T1000 (cell line): ENCODE results near the gene COMT.

Source experiments
- DNase-seq: peaks from one replicate; lab custom pipeline; 2025; ENCODE audit warnings: mixed read lengths; lab: John Stamatoyannopoulos, UW

COMT gene

GRCh38 chr22:20012741-20013331, 71.3 kb downstream of the COMT start:
- no peak for DNase-seq

DNA sequence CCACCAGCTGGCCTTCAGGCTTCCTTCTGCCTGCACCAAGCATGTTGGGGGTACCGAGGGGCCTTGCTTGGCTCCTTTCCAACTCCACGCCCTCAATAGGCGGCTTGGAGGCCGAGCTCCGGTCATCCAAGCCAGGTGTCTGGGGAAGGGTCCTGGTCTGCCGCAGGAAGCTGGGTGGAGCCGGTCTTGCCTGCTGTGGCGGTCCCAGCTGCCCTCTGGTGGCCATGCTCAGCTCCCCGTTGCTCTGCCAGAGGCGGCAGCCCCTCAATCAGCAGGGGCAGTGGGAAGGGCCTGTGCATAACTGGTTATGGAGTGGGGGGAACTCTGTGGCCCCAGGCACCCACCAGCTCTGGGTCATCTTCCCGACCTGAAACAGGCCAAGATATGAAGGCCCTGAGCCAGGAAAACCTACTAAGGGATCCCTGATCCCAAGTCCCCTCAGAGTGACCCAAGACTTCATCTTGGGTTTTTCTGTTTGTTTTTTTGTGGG, 71.9 kb downstream of the COMT start:
- no peak for DNase-seq

DNA sequence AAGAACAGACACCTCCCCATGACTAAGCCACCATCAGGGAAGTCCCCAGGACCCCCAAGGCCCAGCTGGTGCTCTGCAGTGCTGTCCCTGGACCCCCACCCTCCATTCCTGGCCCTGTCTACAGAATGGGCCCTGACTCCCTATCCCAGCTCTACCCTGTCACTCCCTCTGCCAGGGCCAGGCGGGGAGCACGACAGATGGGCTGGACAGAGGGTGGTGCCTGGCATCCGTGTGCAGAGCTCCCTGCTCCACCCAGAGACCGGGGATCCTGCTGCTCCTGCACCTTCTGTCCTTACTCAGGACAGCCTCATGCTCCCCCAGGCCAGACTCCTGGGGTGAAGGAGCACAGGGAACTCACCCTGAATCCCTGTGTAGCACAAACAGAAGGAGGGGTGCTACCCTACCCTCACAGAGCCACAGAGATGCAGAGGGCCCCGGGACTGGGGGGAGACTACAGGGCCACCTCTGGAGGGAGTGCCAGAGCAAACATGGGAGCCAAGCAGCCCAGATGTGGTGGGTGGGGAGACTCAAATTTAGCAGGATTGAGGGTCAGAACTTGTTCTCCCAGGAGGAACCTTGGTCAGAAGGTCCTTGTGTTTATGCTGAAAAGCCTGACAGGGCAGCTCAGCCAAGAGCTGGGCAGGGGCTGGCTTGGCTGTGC, 73.1 kb downstream of the COMT start:
- DNase-seq: no peak

- DNase-seq: no peak
Measured at GRCh38 chr22:20015187-20015625, 73.6 kb downstream of the COMT start.

- no peak for DNase-seq
Measured at GRCh38 chr22:20015971-20016733, 74.6 kb downstream of the COMT start.

DNA sequence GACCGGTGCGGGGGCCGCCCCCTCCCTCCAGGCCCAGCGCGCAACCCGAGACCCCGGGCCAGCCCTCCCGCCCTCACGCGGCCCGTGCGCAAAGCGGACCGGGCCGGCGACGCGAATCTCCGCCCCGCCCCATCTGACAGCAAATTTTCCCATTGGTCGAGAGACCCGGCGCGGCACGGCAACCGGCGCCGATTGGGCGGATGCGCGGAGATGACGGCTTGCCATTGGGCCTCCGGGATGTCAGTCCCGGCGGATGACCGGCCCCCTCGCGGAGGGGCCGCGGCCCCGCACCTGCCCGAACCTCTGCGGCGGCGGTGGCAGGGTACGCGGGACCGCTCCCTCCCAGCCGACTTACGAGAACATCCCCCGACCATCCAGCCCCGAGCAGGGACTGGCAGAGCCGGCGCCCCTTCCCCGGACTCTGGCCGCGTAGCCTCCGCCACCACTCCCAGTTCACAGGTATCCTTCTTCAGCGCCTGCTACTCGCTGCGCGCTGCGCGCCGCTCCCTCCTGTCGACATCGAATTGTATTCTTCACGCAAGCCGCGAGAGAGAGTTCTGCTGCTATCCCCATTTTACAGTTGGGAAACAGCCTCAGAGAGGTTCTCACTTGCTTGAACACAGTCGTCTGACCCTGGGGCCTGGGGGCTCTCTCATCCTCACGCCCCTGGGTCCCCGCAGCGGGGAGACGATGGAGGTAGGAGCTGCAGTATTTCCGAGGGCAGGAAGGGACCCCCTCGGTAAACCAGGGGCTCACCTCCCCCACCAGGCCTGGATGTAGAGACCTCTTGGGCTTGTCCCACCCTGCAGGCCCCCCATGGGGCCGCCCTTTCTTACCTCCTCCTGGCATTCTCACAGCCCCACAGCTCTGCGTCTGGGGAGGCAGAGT, 75.4 kb downstream of the COMT start, which contains the start of gene ARVCF:
ARVCF (minus strand) TSS at position 90 of the 888 bp plus-strand sequence. CDS start 26,029 bp downstream, outside the sequence.
- DNase-seq: peak; percentile 88

DNA sequence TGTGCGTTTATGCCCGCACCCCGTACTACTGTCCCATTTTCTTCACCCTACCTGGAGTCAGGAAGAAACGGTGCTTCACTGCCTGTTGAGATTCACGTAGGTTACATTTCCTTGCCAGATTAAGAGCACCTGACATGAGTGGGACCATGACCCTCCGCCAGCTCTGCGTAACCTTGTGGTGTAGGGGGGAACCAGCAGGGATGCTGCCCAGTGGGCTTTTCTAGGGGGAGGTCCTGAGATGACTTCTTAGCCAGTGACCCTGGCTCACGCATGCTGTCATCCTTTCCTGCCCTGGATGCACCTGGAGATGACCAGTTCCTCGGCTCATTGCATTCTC, 76.0 kb downstream of the COMT start:
- no peak for DNase-seq

DNA sequence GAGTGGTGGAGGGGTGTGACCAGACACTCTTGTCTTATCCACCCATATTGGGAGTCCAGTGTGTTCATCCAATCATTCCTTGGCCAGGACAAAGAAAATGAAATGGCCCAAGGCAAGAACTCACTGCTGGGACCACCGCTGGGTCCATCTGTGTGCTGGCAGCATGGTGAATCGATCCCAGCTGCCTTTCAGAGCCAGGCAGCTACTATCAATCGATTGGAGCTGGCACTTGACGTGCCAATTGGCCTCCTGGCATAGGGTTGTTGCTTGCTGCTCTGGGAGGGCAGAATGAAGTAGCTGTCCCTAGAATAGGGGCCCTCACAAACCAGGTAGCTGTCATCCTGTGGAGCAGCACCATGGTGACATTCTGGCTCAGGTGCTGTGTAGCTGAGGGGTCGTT, 76.4 kb downstream of the COMT start:
- DNase-seq: no peak
